Adrenal gland (tissue), 12 donors: ENCODE results near the gene COL25A1. TPM values are rescaled to one million over a fixed set of nuclear protein-coding genes. Genes with fewer than 3 reads are reported as not detected.

Experiments used
- DNase-seq, 7 donors: peaks; one replicate each; pipeline ENCODE4 v3.0.0-alpha.2; 2019 to 2020
- H3K27ac ChIP-seq, 5 donors: fragments of 200-600 bp; sonication (generic) in 4 of 5; 1 replicate in 3 of 5; 2 replicates in 2 of 5; pipeline versions ENCODE4 v1.5.1 to v1.8.0; 2016 to 2020; ENCODE audit warnings: mild to moderate bottlenecking in 1 of 5
- H3K27me3 ChIP-seq: fragments of 200-600 bp; 2 replicates; pipeline ENCODE4 v1.8.0; 2021
- H3K36me3 ChIP-seq, 2 donors: fragments of 200-600 bp; replicated peaks in 1 of 2; 1 replicate in 1 of 2; 2 replicates in 1 of 2; pipeline versions ENCODE4 v1.5.1 to v1.8.0; 2018 to 2022
- H3K4me1 ChIP-seq, 2 donors: fragments of 200-600 bp; replicated peaks in 1 of 2; 1 replicate in 1 of 2; 2 replicates in 1 of 2; pipeline versions ENCODE4 v1.5.1 to v1.8.0; 2018 to 2021
- H3K4me3 ChIP-seq, 4 donors: fragments of 200-600 bp; sonication (generic) in 3 of 4; one replicate each; pipeline ENCODE4 v1.5.1; 2016 to 2018
- H3K9me3 ChIP-seq, 3 donors: fragments of 200-600 bp; sonication (generic) in 1 of 3; replicated peaks in 1 of 3; 1 replicate in 2 of 3; 2 replicates in 1 of 3; pipeline versions ENCODE4 v1.5.1 to v1.8.0; 2016 to 2021
- CTCF ChIP-seq, 6 experiments: fragments of 450-650 bp in 4 of 6; fragments of 200-600 bp in 2 of 6; sonication (generic) in 1 of 6; IDR thresholded peaks; 1 replicate in 5 of 6; 2 replicates in 1 of 6; pipeline versions ENCODE4 v1.5.1 to v1.8.0; 2016 to 2021; ENCODE audit warnings: antibody characterized with exemption in 6 of 6, mild to moderate bottlenecking in 2 of 6, moderate library complexity in 1 of 6
- POLR2A ChIP-seq, 2 donors: fragments of 450-650 bp; IDR thresholded peaks; one replicate each; pipeline ENCODE4 v1.6.1; 2017; ENCODE audit warnings: antibody characterized with exemption in 2 of 2, mild to moderate bottlenecking in 2 of 2, moderate library complexity in 1 of 2
- WGBS, 4 donors: extraction: QIAGEN DNeasy Blood & Tissue Kit in 2 of 4; methylation state at CpG; one replicate each; pipeline versions ENCODE4 v1.1.5 to v1.1.7; 2013 to 2017; 5-methylcytosine and 5-hydroxymethylcytosine counted together
- intact Hi-C, 2 donors: fragments of 100-400 bp; cut with DNase I; formaldehyde crosslinking; loops; one replicate each; pipeline versions ENCODE4 v1.14.1 to v1.15.0; 2022 to 2023
- polyA plus RNA-seq, 3 donors: library from polyadenylated mRNA; stranded (reverse); fragments of 200-250 nt in 2 of 3; fragments of 350-450 nt in 1 of 3; fragmentation: Illumina TruSeq in 1 of 3; extraction: RNeasy Lipid Tissue Mini Kit (QIAGEN cat#74804) in 1 of 3; gene quantifications; one replicate each; pipeline ENCODE4 v1.2.3, GENCODE V29; 2013 to 2014
- total RNA-seq, 9 donors: library from RNA; depleted of rRNA in 4 of 9; stranded (reverse); fragments of >200 nt in 4 of 9; fragments of 120-200 nt in 1 of 9; fragmentation: NEBNext Ultra II Directional in 1 of 9; extraction: Animal tissue kit (Norgen Biotek cat#: 25700) in 1 of 9; gene quantifications; one replicate each; pipeline versions ENCODE4 v1.1.0 to v1.2.4, GENCODE V29; 2013 to 2023
- donor health status: healthy with polysubstance abuse.
- donor health status: Bipolar disorder and iron deficiency.
- donor health status: DM: yes; HTN: yes; CAD: no.
- donor health status: DM: no; HTN: no; CAD: no.
- donor health status: DM: no; HTN: no; CAD: no.
- donor health status: DM: yes; HTN: yes; CAD: no.

The COL25A1 gene
- total and polyA plus RNA-seq, 12 donors, result 0.05 to 2.1 (median 0.47) TPM

DNA sequence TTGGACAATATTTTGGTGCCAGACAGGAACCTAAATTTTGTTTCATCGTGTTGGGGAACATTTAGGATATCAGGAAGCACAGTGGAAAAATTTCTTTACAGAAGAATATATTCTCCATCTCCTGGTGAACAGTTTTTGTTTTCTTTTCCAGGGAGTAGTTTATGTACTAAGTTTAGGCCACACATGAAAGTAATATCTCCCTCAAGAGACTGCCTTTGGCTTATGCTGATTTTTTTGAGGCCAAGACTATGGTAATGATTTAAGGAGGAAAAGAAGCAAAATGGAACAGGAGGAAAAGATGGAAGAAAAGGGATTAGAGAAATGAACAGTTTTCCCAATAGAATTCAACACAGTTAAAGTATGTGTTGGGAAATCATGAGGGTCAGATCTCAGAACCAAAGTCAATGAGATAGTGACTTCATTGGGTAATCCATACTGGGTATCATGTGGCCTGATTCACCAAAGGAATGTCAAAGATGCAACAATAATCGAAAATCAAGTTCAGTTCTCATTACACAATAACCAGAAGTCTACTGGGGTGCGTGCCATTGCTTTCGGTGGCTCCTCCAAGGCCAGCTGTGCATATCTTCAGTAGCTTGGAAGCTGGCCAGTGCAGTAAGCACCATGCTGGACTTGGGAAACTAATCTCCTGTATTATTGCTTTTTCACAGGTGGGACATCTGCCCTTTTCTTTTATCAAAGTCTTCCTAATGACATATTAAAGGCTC, 234.8 kb downstream of the COL25A1 start:
- Histone ChIP-seq H3K4me3 (no peak overlapping the region), H3K4me1 (no peaks in the 10 kb centered on the region), H3K27me3 (no peaks in the 10 kb centered on the region), H3K9me3 (no peaks in the 10 kb centered on the region), H3K27ac (no peak overlapping the region), H3K36me3 (no peaks in the 10 kb centered on the region)
- peak in 4 of 7 donors; percentile 11 to 55 (median 30) for DNase-seq
- intact Hi-C loops, result no loop called here
- TF ChIP-seq CTCF (IDR thresholded peaks at IDR 0.05) (no peak), POLR2A (IDR thresholded peaks at IDR 0.05) (no peak)
- 37 to 52% (median 42%) methylated on average over 4 of the region's 4 CpGs for WGBS, 4 donors

- Histone ChIP-seq H3K36me3 (no peaks in the 10 kb centered on the region), H3K27ac (no peak overlapping the region), H3K4me3 (no peak overlapping the region), H3K4me1 (no peaks in the 10 kb centered on the region), H3K9me3 (no peaks in the 10 kb centered on the region), H3K27me3 (no peaks in the 10 kb centered on the region)
- no peak for TF ChIP-seq CTCF (IDR thresholded peaks at IDR 0.05)
- TF ChIP-seq POLR2A (IDR thresholded peaks at IDR 0.05), result no peak
- intact Hi-C loops, result no loop called here
- WGBS, 4 donors, result 62 to 78% (median 69%) methylated on average over 4 of the region's 4 CpGs
- DNase-seq, result no peak
Measured at GRCh38 chr4:109065006-109065405, 237.5 kb downstream of the COL25A1 start.

DNA sequence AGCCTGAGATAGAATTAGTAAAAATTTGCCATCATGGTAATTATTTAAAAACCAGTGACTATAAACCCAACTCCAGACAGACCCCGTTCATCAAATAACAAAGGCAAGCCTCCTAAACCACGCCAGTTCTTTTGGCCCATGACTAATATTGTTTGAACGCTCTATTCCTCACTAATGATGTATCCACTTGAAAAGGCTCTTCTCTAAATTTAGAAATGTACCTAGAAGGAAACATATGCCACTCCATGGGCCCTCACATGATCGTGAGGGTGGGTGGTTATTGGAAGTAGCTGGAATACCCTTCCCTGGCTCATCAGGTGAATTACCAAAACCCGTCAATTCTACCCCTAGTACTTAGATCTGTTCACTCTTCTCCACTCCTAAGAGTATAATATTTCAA, 249.2 kb downstream of the COL25A1 start:
- DNase-seq, result no peak
- 81 to 87% (median 83%) methylated on average over 5 of the region's 5 CpGs for WGBS, 4 donors
- TF ChIP-seq CTCF (IDR thresholded peaks at IDR 0.05) (no peak), POLR2A (IDR thresholded peaks at IDR 0.05) (no peak)
- H3K27ac ChIP-seq, result no peak overlapping the region
- intact Hi-C loops, result no loop called here
- H3K9me3 ChIP-seq, result no peaks in the 10 kb centered on the region
- no peaks in the 10 kb centered on the region for H3K36me3 ChIP-seq
- no peaks in the 10 kb centered on the region for H3K27me3 ChIP-seq
- no peaks in the 10 kb centered on the region for H3K4me1 ChIP-seq
- H3K4me3 ChIP-seq, result no peak overlapping the region

GRCh38 chr4:109052821-109053220, 249.6 kb downstream of the COL25A1 start:
- no peak for DNase-seq
- Histone ChIP-seq H3K27ac (no peak overlapping the region), H3K4me3 (no peak overlapping the region), H3K9me3 (no peaks in the 10 kb centered on the region), H3K4me1 (no peaks in the 10 kb centered on the region), H3K27me3 (no peaks in the 10 kb centered on the region), H3K36me3 (no peaks in the 10 kb centered on the region)
- no peak for TF ChIP-seq POLR2A (IDR thresholded peaks at IDR 0.05)
- TF ChIP-seq CTCF (IDR thresholded peaks at IDR 0.05), result no peak
- intact Hi-C loops, result no loop called here
- 63 to 78% (median 66%) methylated on average over 1 of the region's 1 CpG for WGBS, 4 donors
